ENCODE results near the gene PANX3.
"Not testable (repeated sequence)": the region's sequence is repeated elsewhere in the genome, so short reads cannot be mapped to it uniquely, and the experiment has no call there.

The PANX3 gene

DNA sequence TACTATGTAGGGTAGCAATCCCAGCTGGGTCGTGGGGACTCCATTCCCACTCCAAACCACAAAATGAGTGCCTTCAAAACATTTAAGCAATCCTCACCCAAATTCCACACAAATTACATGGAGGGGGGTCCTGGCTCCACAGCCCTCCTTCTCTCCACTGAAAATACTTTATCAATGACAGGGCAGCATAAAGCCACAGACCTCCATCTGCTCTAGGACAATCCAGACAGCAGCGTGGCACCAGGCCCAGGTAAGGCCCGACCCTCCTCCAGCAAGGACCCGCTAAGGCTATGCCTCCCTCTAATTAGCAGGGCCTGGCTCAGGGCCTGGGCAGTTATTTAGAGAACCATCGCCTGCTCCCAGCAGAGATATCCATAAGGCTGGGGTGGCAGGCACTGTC lies at the start of gene PANX3:
TSS of gene PANX3 (plus strand) at position 365 of the 400 bp plus-strand sequence. CDS start 129 bp downstream, outside the sequence.
- DNase-seq (ENCODE audit: low read depth in 2 of 2), result no peak

DNA sequence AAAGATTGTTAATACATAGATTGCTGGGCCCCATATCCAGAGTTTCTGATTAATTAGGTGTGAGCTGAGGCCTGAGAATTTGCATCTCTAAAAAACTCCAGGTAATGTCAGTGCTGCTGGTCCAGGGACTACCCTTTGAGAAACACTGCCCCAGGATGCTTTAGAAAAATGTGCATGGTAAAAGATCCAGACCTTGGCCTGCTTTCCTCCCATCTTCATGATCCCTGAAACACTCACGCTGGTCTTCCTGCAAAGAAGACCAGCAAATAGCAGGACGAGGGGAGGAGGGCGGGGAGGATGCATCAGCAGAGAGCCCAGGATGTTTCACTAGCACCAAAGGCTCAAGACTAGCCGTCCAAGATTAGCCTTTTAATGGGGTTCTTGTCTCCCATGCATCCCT lies 41.5 kb upstream of the PANX3 start, which contains the start of gene OR8A1:
TSS of gene OR8A1 (plus strand) at position 301 of the 400 bp plus-strand sequence. CDS start 123 bp downstream, outside the sequence.
- DNase-seq (ENCODE audit: low read depth in 2 of 2), result no peak

DNA sequence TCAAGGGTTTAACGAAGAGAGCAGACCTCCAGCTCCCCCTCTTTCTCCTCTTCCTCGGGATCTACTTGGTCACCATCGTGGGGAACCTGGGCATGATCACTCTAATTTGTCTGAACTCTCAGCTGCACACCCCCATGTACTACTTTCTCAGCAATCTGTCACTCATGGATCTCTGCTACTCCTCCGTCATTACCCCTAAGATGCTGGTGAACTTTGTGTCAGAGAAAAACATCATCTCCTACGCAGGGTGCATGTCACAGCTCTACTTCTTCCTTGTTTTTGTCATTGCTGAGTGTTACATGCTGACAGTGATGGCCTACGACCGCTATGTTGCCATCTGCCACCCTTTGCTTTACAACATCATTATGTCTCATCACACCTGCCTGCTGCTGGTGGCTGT lies 41.1 kb upstream of the PANX3 start:
- no peak for DNase-seq (ENCODE audit: low read depth in 2 of 2)

DNA sequence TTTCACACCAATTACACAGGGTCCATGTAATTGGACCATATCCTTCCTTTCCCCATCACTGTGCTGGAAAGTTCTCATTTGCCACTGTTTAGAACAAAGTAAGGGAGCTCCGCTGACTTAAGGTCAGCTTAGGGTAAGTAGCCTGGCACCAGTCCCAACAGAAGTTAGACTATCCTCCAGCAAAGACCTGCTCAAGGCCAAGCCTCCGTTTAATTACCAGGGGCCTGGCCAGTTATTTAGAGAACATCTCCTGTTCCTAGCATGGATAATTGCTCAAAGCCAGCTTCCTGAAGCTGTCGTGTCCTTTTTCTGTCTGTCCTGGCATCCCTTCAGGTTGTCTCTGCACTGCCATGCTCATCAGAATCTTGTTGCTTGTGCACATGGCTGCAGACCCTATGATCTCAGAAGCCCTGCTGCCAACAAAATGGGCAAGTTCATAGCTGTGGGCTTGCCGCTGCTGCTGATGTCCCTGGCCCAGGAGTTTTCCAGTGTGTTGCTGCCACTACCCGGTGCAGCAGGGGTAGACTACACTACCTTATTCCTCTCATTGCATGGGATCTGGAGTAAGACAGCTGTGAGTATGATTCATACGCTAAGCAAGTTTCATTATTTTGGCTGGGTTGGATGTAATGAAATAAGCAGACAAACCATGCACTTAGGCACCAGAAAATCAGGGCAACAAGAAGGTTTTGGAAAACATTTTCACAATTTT lies 33.4 kb upstream of the PANX3 start:
- no peak for DNase-seq (ENCODE audit: low read depth in 2 of 2)

DNA sequence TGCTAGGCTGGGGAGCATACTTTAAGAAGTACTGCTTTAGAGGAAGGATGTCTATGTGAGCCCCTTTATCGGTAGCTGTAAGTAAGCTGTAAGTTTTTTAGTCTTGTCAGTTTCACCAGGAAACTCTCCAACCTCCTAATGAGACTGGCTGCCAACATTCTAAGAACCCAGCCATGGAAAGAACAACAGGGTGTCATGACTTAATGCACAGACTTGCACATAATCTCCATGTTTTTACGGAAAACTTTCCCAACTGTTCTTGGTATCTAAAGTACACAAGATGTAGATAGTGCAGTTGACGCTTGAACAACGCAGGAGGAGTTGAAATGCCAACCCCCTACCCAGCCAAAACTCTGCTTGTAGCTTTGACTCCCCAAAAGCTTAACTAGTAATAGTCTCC lies 32.5 kb upstream of the PANX3 start:
- DNase-seq (ENCODE audit: low read depth in 2 of 2), result no peak

GRCh38 chr11:124581817-124582216 lies 29.4 kb upstream of the PANX3 start:
- DNase-seq (ENCODE audit: low read depth in 2 of 2), result no peak

- no peak for DNase-seq (ENCODE audit: low read depth in 2 of 2)
Observed at GRCh38 chr11:124582565-124582964, 28.7 kb upstream of the PANX3 start.

GRCh38 chr11:124583781-124584180 lies 27.4 kb upstream of the PANX3 start:
- no peak for DNase-seq (ENCODE audit: low read depth in 2 of 2)

DNA sequence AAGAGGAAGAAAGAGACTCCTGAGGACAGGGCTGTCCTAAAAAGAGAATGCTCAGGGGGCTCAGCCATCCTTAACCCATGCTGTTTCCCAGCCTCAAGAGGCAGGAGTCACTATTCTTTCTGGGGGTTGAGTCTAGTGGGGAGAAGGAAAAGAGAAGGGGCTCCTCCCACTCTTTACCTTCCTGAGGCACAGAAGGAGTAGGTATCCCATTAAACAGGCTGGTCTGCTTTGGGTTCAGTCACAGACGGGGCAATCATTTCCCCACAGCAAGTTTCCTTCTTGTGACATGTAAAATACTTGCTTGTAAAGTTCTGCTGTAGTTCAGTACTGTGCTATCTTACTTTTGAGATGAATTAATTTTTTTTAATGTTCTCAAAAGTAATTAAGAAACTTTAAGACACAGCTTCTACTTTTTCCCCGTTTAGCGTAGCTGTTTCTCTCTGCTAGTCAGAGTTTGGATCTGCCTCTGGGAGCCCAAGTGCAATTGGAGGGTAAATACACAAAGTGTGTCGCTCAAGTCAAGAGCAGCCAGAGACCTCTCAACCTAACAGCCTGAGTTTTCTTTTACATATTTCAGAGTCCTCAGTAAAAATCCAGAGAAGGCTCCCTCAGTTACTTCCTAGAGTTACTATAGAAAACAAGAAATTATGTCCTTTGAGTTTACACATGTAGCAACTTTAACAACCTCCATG lies 26.4 kb upstream of the PANX3 start:
- no peak for DNase-seq (ENCODE audit: low read depth in 2 of 2)

DNA sequence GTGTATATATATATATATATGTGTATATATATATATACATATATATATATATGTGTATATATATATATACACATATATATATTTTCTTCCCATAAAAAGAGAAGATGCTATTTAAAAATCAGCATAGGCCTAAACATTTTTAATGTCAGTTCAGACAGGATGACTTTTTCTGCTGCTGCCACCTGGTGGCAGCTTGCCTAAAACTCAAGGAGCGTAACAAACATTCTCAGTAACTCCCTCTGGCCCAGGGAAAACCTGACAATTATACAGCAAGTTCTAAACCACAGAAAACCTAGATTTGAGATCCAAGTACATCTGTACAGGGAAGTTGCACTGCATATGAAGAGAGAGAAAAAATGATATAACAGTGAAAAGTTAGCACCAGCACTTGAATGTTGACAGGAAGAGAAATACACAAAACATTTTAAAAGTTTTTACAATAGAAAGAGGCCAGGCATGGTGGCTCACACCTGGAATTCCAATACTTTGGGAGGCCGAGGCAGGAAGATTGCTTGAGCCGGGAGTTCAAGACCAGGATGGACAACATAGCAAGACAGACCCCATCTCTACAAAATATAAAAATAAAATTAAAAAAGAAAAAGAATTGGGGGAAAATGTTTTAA lies 24.9 kb upstream of the PANX3 start:
- DNase-seq (ENCODE audit: low read depth in 2 of 2), result no peak

GRCh38 chr11:124591430-124591829 lies 19.8 kb upstream of the PANX3 start:
- no peak for DNase-seq (ENCODE audit: low read depth in 2 of 2)

- no peak for DNase-seq (ENCODE audit: low read depth in 2 of 2)
Observed at GRCh38 chr11:124592627-124593026, 18.6 kb upstream of the PANX3 start.

- DNase-seq (ENCODE audit: low read depth in 2 of 2), result no peak
Observed at GRCh38 chr11:124595302-124595701, 15.9 kb upstream of the PANX3 start.

DNA sequence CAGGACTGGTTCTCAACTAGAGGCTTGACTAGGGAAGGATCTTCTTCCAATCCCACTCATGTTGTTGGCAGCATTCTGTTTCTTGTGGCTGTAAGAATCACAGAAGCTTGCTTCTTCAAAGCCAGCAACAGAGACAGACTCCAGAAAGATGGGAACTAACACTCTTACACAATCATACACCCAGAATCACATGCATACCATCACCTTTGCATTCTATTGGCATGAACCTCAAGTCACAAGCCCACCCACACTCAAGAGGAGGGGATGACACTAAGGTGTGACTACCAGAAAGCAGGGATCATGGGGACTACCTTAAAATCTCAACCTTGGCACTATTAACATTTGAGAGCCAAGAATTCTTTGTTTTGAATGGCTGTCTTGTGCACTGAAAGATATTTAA lies 13.6 kb upstream of the PANX3 start:
- DNase-seq (ENCODE audit: low read depth in 2 of 2), result no peak

DNA sequence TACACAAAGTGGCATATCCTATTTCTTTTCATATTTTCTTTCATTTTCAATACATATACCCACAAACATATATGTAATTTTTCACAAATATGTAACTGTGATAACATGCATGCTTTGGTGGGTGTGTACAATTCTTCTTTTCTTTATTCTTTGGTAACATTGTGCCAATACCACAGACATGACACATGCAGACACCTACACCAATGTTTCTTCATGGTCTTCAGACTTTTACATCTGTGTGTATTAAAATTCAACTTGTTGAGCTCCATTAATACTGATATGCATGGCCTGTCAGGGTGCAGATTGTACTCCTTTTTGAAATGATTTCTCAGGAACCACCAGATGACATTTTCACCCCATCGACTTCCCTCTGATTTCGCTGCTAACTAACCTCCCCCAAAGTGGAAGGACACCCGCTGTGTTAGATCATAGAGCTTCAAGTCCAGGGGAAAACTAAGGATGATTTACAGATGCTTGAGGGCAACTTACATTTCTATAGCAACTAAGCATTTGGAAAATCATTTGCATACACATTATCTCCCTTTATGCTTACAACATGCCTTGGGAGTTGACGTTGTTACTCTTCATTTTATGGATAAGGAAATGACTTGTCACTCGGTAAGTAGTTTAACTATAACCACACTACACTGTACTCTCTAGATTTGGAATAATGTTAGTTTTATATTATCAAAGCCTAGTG lies 10.5 kb upstream of the PANX3 start:
- no peak for DNase-seq (ENCODE audit: low read depth in 2 of 2)

- DNase-seq (ENCODE audit: low read depth in 2 of 2), result no peak
Observed at GRCh38 chr11:124602193-124602592, 9.0 kb upstream of the PANX3 start.

DNA sequence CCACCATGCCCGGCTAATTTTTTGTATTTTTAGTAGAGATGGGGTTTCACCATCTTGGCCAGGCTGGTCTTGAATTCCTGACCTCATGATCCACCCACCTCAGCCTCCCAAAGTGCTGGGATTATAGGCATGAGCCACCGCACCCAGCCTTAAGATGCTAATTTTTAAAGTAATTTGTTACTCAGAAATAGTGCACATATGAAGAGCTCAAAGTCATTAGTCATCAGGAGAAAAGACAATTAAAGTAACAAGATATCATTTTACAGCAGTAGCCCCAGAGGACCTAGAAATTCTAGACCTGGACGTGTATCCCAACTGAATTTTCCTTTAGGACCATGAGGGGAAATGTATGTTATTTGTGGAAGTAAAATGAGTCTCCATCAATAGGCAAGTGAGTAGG lies 8.5 kb upstream of the PANX3 start:
- not testable (repeated sequence) for DNase-seq (ENCODE audit: low read depth in 2 of 2)

GRCh38 chr11:124605719-124606118 lies 5.5 kb upstream of the PANX3 start:
- DNase-seq (ENCODE audit: low read depth in 2 of 2), result no peak

- DNase-seq (ENCODE audit: low read depth in 2 of 2), result no peak
Observed at GRCh38 chr11:124608147-124608546, 3.1 kb upstream of the PANX3 start.

DNA sequence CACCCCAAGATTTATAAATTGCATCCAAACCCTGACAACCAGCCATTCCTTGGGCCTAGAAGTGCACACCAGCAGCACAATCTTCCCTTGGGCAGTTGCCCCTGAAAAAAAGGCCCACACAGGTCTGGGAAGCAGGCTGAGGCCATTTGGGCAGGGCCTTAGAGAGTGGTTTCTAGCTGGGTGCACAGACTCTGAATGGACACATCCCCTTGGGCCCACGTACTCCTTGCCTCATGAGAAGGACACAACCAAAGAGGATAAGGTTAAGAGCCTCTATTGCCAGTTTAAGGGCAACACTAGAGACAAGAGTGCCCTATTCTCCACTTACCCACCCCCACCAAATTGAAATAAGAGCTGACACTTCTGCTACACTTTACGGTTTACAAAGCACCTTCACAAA lies 933 bp upstream of the PANX3 start:
- no peak for DNase-seq (ENCODE audit: low read depth in 2 of 2)

DNA sequence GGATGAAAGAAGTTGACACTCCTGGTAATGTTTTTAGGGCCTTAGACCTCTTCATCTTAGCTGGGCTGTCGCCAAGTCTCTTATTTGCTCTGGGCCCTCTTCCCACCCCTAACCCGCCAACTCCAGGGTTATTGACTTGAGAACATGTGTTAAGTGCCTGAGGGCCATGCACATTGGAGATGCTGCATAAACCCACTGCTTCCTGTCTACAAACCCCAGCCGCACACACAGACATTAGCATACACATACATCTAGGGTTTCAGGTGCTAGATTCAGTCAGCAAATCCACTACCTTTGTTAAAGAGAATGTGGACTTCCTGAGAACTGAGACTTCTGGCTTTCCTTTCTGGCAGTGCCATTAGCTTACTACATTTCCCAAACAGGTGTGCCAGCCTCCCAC lies 817 bp downstream of the PANX3 start:
- DNase-seq (ENCODE audit: low read depth in 2 of 2), result no peak

DNA sequence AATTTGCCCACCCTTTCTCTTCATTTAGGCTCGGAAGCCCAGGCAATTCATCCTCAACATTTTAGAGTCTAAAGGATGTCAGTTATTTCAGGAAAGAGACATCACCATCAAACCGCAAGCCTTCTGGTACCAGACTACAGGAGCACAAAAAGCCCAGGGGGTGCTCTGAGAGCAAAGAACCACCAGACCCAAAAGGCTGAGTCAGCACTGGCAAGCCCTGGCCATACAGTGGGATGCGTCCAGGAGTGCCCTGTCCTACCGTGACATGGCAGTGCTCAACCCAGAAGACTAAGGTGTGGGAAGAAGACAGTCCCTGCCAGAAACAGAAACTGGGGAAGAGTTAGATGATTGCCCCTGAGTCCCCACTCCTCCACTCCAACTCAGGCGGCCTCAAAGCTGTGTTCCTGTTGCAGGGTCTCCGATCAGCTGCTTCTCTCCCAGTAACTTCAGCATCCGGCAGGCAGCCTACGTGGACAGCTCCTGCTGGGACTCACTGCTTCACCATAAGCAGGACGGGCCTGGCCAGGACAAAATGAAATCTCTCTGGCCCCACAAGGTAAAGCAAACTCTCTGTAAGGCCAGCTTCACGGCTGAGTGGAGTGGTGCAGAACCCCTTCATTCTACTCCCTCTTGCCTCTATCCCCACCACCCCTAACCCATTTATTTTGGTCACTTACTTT lies 1.5 kb downstream of the PANX3 start:
- DNase-seq (ENCODE audit: low read depth in 2 of 2), result no peak
